ENCODE data around the gene SLC38A10. TPM values are rescaled to one million over a fixed set of nuclear protein-coding genes. Genes with fewer than 3 reads are reported as not detected.

The SLC38A10 gene
- total and polyA plus RNA-seq, 12 donors, result 27.8 to 56.2 (median 38.4) TPM

DNA sequence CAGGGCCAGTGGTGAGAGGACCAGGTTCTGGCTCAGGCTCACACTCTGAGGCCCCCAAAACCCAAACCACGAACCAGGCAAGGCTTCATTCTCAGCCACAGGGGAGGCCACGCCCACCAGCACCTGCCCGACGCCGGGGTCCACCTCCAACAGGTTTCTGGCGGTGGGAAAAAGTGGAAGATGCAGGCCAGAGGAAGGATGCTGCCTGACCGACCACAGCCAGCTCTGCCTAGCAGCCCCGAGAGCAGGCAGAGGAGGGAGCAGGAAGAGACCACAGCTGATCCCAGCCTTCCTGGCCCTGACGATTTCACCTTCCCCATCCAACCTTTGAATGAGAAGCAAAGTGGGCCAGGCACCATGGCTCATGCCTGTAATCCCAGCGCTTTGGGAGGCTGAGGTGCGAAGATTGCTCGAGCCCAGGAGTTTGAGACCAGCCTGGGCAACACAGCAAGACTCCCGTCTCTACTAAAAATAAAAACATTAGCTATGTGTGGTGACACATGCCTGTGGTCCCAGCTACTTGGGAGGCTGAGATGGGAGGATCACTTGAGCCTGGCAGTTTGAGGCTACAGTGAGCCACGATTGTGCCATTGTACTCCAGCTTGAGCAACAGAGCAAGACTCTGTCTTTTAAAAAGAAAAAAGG is 30.7 kb upstream of the SLC38A10 start:
- ATAC-seq (no peak), DNase-seq (no peak)
- no peaks in the 10 kb centered on the region for H3K36me3 ChIP-seq
- WGBS, 2 donors, result 78 to 80% methylated on average over 14 of the region's 14 CpGs
- H3K27me3 ChIP-seq, result no peaks in the 10 kb centered on the region
- TF ChIP-seq CTCF (IDR thresholded peaks at IDR 0.05), result no peak
- H3K9me3 ChIP-seq, result no peaks in the 10 kb centered on the region
- no peak overlapping the region for H3K4me3 ChIP-seq
- H3K4me1 ChIP-seq, result peaks cover 16 to 54% (median 28%) of the 10 kb centered on the region in 9 donors
- H3K27ac ChIP-seq, result peak overlapping the region in 1 of 10 donors; percentile 21
- intact Hi-C loops (cut with DNase I), result no loop called here

- Histone ChIP-seq H3K27ac (no peak overlapping the region), H3K27me3 (no peaks in the 10 kb centered on the region), H3K4me3 (no peak overlapping the region), H3K4me1 (peaks cover 16 to 49% (median 23%) of the 10 kb centered on the region in 9 donors), H3K9me3 (no peaks in the 10 kb centered on the region), H3K36me3 (no peaks in the 10 kb centered on the region)
- WGBS, 2 donors, result 82 to 85% methylated on average over 22 of the region's 22 CpGs
- ATAC-seq (no peak), DNase-seq (no peak)
- intact Hi-C loops (cut with DNase I), result no loop called here
- no peak for TF ChIP-seq CTCF (IDR thresholded peaks at IDR 0.05)
Observed at GRCh38 chr17:81324851-81325713, 30.0 kb upstream of the SLC38A10 start.

DNA sequence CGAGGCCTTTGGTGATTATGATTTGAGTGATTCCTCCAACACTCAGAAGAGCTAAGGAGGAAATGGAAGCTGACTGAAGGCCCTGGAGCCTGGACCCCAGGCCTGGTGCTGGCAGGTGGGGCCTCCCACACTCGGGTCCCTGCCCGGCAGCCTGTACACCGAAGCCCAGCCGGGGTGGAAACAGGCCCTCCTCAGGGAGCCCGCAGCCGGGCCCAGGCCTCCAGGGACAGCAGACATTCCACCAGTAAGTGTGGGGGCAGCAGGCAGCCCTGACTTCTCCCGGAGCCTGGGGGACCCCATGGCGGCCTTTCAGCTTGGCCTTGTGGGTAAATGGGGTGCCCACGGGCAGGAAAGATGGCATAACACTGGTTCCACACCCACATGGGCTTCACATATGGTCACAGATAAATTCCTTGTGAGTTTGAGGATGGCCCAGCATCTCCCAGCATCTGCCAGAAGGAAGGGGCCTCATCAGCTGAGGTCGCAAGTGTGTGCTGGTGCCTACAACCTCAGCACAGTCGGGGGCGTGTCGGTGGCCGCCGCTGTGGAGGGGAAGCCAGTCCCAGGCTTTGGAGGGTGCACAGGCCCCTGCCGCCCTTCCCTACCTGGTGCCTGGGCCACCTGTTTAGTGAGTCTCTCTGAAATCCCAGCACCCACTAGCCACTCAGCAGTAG is 29.2 kb upstream of the SLC38A10 start:
- no peak overlapping the region for H3K4me3 ChIP-seq
- intact Hi-C loops (cut with DNase I), result no loop called here
- ATAC-seq (no peak), DNase-seq (no peak)
- no peak for TF ChIP-seq CTCF (IDR thresholded peaks at IDR 0.05)
- 92% methylated on average over 17 of the region's 17 CpGs for WGBS, 2 donors
- H3K9me3 ChIP-seq, result no peaks in the 10 kb centered on the region
- no peaks in the 10 kb centered on the region for H3K27me3 ChIP-seq
- peaks cover 9 to 41% (median 16%) of the 10 kb centered on the region in 9 donors for H3K4me1 ChIP-seq
- no peaks in the 10 kb centered on the region for H3K36me3 ChIP-seq
- no peak overlapping the region for H3K27ac ChIP-seq

DNA sequence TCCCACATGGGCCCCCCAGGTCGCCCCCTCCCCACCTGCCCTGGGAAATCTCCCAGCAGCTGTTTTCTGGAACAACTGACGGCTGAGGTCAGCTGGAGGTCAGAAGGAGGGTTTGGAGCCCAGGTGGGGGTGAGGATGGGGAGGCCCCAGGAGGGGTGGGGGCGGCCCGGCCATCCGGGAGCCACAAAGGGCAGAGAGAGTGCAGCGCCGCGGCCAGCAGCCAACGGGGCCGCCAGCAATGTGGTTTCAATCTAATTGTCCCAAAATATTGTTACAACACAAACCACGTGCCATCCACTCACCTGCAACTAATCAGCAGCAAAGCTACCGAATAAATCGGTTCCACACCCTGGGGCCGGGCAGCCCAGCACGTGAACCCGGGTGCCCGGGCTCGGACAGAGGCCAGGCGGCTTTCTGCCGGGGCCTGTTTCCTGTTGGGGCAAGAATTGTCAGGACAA is 28.3 kb upstream of the SLC38A10 start:
- Histone ChIP-seq H3K36me3 (no peaks in the 10 kb centered on the region), H3K4me3 (no peak overlapping the region), H3K9me3 (no peaks in the 10 kb centered on the region), H3K4me1 (peaks cover 0 to 32% (median 7%) of the 10 kb centered on the region in 9 donors), H3K27ac (no peak overlapping the region), H3K27me3 (no peaks in the 10 kb centered on the region)
- intact Hi-C loops (cut with DNase I), result no loop called here
- no peak for TF ChIP-seq CTCF (IDR thresholded peaks at IDR 0.05)
- no peak for DNase-seq
- WGBS, 2 donors, result 76 to 77% methylated on average over 20 of the region's 20 CpGs
- no peak for ATAC-seq

Data from heart right ventricle (tissue), 16 donors.